WTC11 (cell line): ENCODE measurements around the gene ATL3.

Experiments used
- ESRRA ChIP-seq: sonication (generic); formaldehyde crosslinking; IDR thresholded peaks from 2 replicates; pipeline ENCODE4 v1.8.1; 2022; ENCODE audit warnings: mild to moderate bottlenecking, missing genetic modification reagents, borderline replicate concordance
- ZNF232 ChIP-seq: sonication (generic); formaldehyde crosslinking; IDR thresholded peaks from 2 replicates; pipeline ENCODE4 v1.8.0; 2022; ENCODE audit warnings: mild to moderate bottlenecking, missing genetic modification reagents
- TF ChIP-seq, protein P1 (sequence below): fragments of 200-600 bp; IDR thresholded peaks from 2 replicates; pipeline ENCODE4 v1.8.0; 2022; ENCODE audit warnings: antibody characterized with exemption

DNA sequence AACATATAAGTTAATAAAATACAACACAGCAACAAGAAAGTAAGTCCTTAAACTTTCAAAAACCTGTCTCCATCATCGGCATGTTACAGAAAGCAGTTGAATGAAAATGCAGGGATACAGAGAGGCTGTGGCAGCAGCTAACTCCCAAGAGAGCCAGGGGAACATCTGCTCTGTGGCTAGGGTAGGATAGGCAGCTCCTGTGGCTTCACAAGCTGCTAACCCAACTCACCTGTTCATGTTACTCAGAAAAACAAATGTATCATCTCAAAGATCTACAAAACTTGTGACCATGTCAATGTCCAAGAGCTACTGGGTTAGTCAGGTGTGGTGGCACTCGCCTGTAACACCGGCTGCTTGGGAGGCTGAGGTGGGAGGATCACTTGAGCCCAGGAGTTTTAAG is 41.8 kb downstream of the ATL3 start:
- TF ChIP-seq ZNF232 (CRISPR knock-in tag) (no peak), ESRRA (CRISPR knock-in tag) (no peak)
- TF ChIP-seq, protein P1, sequence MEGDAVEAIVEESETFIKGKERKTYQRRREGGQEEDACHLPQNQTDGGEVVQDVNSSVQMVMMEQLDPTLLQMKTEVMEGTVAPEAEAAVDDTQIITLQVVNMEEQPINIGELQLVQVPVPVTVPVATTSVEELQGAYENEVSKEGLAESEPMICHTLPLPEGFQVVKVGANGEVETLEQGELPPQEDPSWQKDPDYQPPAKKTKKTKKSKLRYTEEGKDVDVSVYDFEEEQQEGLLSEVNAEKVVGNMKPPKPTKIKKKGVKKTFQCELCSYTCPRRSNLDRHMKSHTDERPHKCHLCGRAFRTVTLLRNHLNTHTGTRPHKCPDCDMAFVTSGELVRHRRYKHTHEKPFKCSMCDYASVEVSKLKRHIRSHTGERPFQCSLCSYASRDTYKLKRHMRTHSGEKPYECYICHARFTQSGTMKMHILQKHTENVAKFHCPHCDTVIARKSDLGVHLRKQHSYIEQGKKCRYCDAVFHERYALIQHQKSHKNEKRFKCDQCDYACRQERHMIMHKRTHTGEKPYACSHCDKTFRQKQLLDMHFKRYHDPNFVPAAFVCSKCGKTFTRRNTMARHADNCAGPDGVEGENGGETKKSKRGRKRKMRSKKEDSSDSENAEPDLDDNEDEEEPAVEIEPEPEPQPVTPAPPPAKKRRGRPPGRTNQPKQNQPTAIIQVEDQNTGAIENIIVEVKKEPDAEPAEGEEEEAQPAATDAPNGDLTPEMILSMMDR = no peak
